Measurements from ENCODE around the gene P4HTM. TPM values are rescaled to one million over a fixed set of nuclear protein-coding genes. Genes with fewer than 3 reads are reported as not detected.

Gene P4HTM
- total and polyA plus RNA-seq, 2 donors (not counting 1 experiment from before 2014, with no cell fraction given), result 48.5 to 70.6 TPM

- H3K36me3 ChIP-seq (replicated peaks in 1 of 2; ENCODE audit: control extremely low read depth in 1 of 2, control insufficient read depth in 1 of 2, extremely low read depth in 1 of 2, insufficient read depth in 2 of 2, low read length in 1 of 2), result peaks cover 16 to 60% of the 10 kb centered on the region in 2 experiments
- H3K4me3 Mint-ChIP-seq, result no peak overlapping the region
These were observed 40.3 kb downstream of the P4HTM start for GRCh38 chr3:49030321-49030720.

More at GRCh38 chr3:49030321-49030720, 40.3 kb downstream of the P4HTM start:
- Histone ChIP-seq H3K27ac (ENCODE audit: low read length in 2 of 2) (peak overlapping the region in 1 of 2 donors; percentile 92), H3K27me3 (replicated peaks in 1 of 4; ENCODE audit: control extremely low read depth in 1 of 4, control insufficient read depth in 3 of 4, insufficient read depth in 4 of 4, low read length in 3 of 4) (no peaks in the 10 kb centered on the region), H3K79me2 (ENCODE audit: control insufficient read depth, insufficient read depth, low read length) (peaks cover 32% of the 10 kb centered on the region), H3K4me1 (ENCODE audit: control insufficient read depth in 2 of 2, insufficient read depth in 2 of 2, low read length in 2 of 2) (peaks cover 14 to 32% of the 10 kb centered on the region in 2 donors), H2AFZ (ENCODE audit: insufficient read depth, low read depth, low read length, poor library complexity, severe bottlenecking) (no peak overlapping the region), H3K4me2 (replicated peaks; ENCODE audit: low read depth, low read length, poor library complexity, severe bottlenecking) (no peak overlapping the region), H4K20me1 (ENCODE audit: control insufficient read depth, insufficient read depth, low read length, poor library complexity, severe bottlenecking) (no peaks in the 10 kb centered on the region), H3K9ac (ENCODE audit: low read length) (no peak overlapping the region), H3K9me3 (ENCODE audit: control extremely low read depth in 1 of 3, control insufficient read depth in 2 of 3, insufficient read depth in 1 of 3, low read length in 2 of 3) (no peaks in the 10 kb centered on the region), H3K4me3 (ENCODE audit: control extremely low read depth in 1 of 5, extremely low read depth in 1 of 5, insufficient read depth in 1 of 5, low read depth in 2 of 5, low read length in 4 of 5) (no peak overlapping the region)
- Mint-ChIP-seq H3K27me3 (no peaks in the 10 kb centered on the region), H3K9me3 (ENCODE audit: insufficient read depth) (no peaks in the 10 kb centered on the region), H3K27ac (peak overlapping the region; percentile 53), H3K4me1 (peaks cover 37% of the 10 kb centered on the region)
- intact Hi-C loops (cut with micrococcal nuclease), result no loop called here
- CTCF ChIA-PET, result interaction anchor here (2.3 kb wide), 1 partner anchor 9 kb away, joined by 10 read pairs; the partner anchor contains the start of gene NDUFAF3
- no peak for DNase-seq
- POLR2A ChIA-PET, result no interaction called here
- TF ChIP-seq CTCF (IDR thresholded peaks at IDR 0.05), result no peak
- TF ChIP-seq EZH2 (IDR thresholded peaks at IDR 0.05; ENCODE audit: borderline replicate concordance, insufficient read depth, low read depth, low read length, poor library complexity, severe bottlenecking), result no peak
- WGBS (ENCODE audit: insufficient coverage), result 95% methylated on average over 5 of the region's 6 CpGs
- no peak for ATAC-seq (ENCODE audit: low read depth)

All from B cell (primary cell).